ENCODE results near the gene DACT1.
A peak's percentile ranks its signal among the peaks of the same experiment; 100 is the strongest.
"Not testable (repeated sequence)": the region's sequence is repeated elsewhere in the genome, so short reads cannot be mapped to it uniquely, and the experiment has no call there.

The DACT1 gene, protein sequence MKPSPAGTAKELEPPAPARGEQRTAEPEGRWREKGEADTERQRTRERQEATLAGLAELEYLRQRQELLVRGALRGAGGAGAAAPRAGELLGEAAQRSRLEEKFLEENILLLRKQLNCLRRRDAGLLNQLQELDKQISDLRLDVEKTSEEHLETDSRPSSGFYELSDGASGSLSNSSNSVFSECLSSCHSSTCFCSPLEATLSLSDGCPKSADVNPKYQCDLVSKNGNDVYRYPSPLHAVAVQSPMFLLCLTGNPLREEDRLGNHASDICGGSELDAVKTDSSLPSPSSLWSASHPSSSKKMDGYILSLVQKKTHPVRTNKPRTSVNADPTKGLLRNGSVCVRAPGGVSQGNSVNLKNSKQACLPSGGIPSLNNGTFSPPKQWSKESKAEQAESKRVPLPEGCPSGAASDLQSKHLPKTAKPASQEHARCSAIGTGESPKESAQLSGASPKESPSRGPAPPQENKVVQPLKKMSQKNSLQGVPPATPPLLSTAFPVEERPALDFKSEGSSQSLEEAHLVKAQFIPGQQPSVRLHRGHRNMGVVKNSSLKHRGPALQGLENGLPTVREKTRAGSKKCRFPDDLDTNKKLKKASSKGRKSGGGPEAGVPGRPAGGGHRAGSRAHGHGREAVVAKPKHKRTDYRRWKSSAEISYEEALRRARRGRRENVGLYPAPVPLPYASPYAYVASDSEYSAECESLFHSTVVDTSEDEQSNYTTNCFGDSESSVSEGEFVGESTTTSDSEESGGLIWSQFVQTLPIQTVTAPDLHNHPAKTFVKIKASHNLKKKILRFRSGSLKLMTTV

GRCh38 chr14:58637391-58638230, at the start of gene DACT1:
Gene DACT1, plus strand, starts transcription at chr14:58637962. Its CDS starts 241 bp downstream, at chr14:58638203.
- DNase-seq: peak; percentile 44

- DNase-seq: not testable (repeated sequence)
Measured at GRCh38 chr14:58588321-58588720, 49.4 kb upstream of the DACT1 start.

GRCh38 chr14:58593977-58594376, 43.8 kb upstream of the DACT1 start:
- DNase-seq: no peak

GRCh38 chr14:58597041-58597440, 40.7 kb upstream of the DACT1 start:
- DNase-seq: no peak

DNA sequence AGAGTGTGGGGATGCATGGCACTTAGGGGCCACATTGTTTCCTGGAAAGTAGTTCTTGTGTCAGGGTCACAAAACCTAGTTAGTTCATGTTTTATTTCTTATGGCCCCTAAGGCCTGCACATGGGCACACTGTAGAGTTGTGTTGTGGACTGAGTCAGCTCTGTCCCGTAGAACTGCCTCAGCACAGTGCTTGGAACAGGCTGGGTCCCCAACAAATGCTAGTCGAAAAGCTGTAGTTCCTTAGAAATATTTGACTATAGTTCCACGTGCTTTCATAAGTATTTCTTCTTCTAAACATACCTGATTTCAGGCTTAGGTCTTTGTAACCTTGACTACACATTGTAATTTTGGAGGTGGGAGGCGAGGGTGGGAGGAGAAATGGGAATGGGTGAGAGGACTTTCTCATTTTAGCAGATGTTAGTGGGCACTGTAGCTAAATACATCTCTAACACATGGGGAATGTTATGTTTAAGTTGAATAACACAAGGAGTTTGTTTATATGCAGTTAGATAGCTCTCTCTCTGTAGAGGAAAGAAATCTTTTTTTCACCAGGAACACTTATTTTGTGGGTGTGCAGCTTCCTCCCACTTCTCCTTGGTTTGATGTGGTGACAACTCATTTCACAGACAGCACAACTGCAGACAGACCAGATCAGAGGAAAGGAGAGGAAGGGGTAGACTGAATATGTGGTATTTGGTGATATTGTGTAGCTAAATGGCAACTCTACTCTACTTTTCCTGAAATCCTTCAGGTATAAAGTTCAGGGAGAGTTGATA, 39.5 kb upstream of the DACT1 start:
- DNase-seq: no peak

- DNase-seq: no peak
Measured at GRCh38 chr14:58598804-58599525, 38.8 kb upstream of the DACT1 start.

- DNase-seq: no peak
Measured at GRCh38 chr14:58599707-58600106, 38.1 kb upstream of the DACT1 start.

- DNase-seq: no peak
Measured at GRCh38 chr14:58605465-58605864, 32.3 kb upstream of the DACT1 start.

DNA sequence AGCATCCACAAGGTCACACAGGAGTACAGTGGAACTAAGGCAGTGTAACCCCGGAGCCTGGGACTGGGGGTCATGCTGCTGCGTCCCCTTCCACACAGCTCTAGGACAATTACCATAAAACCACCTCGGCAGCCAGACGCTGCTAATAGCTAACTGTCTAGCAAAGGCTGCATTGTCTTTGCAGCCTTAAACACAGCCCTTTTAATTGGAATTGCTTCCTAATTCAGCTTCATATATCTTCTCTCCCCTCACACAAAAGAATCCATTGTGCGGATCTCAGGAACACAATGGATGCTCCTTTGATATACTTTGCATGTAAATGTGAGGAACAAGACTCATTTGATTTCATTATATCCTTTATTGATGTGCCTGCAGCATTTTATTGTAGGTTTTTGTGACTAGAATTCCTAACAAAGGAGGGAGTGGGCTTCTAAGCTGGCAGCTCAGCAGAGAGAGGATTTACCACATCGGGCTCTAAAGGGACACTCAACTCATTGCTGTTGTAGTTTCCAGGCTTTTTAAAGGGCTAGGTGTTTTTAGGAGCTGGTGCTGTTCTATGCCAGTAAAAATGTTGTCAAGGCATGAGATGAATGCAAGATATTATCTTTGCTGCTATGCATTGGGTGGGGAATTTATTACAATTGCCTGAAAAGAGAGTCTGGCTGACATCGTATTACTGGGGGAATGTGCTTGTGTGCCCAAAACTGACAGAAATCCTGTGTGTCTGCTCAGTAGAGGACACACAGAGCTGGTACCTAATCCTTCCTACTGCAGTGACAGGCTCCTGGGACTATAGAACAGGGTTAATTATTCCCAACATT, 30.4 kb upstream of the DACT1 start:
- DNase-seq: no peak

DNA sequence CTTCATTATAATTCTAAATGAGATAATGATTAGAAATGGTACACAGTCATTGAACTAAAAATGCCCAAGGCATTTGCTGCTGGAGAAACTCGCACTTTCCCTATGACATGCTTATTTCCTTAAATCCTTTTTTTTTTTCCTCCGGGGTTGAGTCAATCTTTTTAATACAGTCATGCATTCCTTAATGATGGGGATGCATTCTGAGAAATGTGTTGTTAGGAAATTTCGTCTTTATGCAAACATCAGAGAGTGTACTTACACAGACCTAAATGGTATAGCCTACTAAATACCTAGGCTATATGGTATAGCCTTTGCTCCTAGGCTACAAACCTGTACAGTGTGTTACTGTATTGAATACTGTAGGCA, 29.8 kb upstream of the DACT1 start:
- DNase-seq: no peak

DNA sequence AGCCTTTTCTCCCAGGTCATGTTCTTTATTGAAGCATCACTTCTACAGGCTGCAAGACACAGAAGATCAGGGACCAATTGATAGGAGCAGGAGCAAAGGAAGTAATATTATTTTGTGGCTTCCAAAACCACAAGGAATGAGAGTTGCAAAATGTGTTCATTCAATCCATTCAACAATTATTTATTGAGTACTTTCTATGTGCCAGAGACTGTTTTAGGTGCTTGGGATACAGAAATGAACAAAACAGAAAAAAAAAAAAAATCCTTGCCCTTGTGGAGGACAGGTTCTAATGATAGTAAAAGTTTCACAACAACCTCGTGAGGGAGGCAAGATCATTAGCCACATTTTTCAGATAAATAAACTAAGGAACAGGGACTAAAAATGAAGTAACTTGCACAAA, 20.1 kb upstream of the DACT1 start:
- DNase-seq: no peak

DNA sequence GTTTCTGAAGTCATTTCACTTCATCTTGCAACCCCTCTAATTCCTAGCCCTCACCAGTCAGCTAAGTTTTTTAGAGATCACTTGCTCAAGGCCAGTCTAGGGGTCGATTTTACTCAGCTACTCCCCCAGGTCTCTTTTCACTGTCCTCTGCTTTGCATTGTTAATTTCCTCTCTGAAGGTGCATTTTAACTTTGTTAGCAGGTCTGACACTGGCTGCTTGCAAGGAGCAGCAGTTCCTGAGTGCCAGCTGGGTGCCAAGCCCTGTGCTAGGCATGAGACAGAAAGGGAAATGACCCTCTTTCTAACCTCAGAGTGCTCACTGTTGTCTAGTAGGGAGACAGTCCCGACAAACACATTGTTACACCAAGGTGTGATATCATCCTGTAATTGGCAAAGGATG, 17.8 kb upstream of the DACT1 start:
- DNase-seq: no peak

DNA sequence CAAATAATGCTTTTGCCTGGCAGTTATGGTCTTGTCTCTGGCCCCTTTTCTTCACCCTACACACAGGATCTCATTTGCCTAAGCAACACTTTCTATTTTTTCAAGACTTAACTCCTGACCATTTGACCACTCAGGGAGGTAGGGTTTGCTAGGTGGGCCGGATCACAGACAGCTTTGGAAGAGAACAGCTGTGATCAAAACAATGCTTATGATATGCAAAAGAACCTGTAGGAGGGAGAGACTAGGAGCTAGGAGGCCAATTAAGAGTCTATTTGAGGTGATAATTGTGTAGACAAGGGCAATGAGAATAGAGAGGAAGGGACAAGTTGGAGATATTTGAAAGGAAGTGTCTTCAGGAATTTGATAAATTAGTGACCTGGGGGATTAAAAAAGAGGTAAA, 12.3 kb upstream of the DACT1 start:
- no peak for DNase-seq

DNA sequence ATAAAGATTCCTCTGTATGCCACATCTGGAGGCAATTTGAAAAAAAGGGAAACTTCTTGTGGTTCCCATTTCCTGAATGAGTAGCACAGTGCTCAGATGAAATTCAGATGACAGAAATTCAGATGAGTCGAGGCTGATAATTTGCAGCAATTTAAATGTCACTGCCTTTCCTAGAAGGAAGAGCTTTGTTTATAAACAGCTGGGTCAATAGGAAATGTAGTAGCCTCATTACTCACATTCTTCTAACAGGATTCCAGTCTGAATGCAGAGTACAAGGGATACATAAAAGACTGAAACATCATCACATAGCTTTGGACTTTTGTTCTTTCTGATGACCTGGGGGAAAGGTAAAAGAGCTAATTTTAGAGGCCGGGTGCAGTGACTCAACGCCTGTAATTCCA, 11.3 kb upstream of the DACT1 start:
- no peak for DNase-seq

- no peak for DNase-seq
Measured at GRCh38 chr14:58628406-58628805, 9.4 kb upstream of the DACT1 start.

DNA sequence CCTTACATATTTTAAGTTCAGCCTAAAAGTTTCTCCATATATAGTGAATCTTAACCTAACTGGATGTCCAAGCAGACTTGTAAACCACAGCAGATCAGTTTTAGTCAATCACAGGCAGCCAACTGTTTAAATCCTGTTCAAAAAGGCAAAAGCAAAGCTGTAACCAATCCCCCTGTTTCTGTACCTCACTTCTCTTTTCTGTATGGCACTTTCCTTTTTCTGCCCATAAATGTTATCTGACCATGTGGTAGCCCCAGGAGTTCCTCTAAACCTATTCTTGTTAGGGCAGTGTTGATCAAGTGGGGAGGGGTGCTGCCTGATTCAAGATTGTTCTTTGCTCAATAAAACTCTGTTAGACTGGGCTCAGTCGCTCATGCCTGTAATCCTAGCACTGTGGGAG, 8.5 kb upstream of the DACT1 start:
- DNase-seq: no peak

DNA sequence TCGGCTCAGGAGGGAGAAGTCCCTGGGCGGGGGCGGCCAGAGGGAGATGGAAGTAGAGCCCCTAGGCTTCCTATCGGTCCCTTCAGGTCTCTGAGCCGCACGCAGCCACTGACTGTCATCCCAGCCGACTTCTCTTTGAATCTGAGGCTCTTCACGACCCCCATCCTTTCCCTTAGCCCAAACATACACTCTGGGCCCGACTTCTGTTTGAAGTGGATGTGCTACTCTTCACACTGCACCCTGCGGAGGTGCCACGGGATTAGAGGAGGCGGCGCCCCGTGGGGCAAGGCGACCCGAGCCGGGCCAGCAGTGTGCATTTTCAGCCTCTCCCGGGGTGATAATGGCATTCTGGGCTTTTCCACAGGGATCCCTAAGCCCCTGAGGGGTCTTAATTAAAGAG, 6.0 kb upstream of the DACT1 start:
- no peak for DNase-seq

GRCh38 chr14:58633831-58634230, 3.9 kb upstream of the DACT1 start:
- DNase-seq: no peak

DNA sequence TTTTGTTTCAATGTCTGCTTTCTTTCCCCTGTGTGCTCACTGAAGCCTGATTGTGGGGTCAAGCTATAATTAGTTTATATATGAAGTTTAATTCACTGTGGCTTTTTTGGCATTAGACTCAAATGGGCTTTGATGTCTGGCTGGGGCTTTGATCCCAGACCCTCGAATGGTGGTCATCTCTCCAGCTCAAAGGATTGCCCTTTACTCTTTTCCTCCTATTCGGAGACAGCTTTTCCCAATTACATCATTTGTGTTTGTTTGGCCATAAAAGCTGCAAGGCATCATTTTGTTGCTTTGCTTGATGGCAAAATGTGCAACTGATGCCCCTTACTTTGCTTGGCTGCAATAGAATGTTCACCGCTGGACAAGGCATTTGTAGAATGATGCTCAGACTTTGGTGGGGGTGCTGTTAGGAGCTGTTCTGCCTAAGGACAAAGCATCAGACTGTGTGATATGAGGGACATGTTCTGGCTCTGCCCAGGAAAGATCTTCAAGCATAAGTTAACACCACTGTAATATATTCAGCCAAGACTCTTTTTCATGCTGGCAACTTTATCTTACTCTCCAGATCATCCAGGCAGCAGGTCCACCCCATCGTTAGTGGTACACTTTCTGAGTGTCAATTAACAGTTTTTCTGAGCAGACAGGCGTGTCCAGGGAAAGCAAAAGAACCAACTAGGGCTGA, 3.2 kb upstream of the DACT1 start:
- DNase-seq: no peak

DNA sequence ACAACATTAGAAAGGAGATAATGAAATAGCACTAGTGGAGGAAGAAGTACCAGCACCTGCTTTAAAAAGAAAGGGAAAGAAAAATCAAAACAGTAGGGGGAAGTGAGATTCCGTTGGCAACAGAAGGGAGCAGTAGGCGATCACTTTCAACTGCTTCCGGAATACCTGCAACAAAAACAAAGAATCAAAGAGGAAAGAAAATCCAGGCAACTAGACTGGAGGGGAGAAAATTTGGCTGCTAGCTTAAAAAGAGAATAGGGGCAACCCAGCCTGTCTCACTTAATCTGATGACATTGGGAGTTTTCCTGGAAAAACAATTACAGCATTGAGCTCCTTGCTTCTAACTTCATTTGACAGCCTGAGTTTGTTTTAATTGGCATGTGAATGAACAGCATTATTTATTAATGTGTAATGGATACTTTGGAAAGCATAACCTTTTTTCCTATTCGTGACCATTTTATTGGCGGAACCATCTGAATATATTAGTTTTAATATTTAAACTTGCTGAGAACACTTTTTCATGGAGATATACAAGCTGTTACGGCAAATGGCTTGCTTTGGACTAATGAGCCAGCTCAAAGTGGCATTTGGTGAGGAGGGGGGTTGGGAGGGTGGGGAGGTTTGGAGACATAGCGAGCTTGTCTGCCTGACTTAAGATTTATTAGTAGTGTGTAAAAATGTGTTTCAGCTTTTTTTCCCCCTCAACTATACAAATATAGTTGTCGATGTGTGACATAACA, 2.5 kb upstream of the DACT1 start:
- no peak for DNase-seq
